HG02981 (cell line): ENCODE data around the gene MARS1.
"Not testable (repeated sequence)": the region's sequence is repeated elsewhere in the genome, so short reads cannot be mapped to it uniquely, and the experiment has no call there.

Experiments used
- ATAC-seq: cut with Tn5 transposase; IDR thresholded peaks from one replicate; pipeline ENCODE4 v1.9.1; 2021; ENCODE audit warnings: mild to moderate bottlenecking, moderate library complexity; ENCODE audit not compliant: unreplicated experiment

The MARS1 gene

DNA sequence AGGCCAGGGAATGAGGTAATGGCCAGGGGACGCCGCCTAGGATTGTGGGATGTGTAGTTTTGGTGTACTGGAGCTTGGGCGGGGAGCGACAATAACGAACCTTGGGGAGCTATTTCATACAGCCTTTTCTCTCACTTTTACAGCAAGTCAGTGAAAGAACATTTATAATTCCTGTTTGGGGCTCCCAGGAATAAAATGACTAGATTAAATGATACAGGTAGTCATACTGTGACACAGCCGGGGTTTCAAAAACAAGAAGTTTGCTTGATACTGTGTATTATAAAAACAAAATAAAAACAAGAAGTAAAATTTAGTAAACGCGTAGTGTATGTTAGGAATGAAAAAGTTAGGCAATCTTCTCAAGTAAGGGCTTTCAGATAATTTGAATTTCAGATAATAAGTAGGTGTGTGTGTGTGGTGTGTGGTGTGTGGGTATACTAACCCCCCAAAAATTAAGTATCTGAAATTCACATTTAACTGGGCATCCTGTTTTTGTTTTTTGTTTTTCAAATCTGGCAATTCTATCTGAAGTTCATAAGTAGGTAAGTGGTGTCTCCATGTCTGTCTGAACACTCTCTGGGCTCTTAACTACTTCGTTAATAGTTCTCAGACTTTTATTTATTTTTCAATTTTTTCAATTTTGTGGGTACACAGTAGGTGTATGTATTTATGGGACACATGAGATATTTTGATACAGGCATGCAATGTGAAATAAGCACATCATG, 59.6 kb downstream of the MARS1 start:
- no peak for ATAC-seq

- no peak for ATAC-seq
Observed at GRCh38 chr12:57548013-57548315, 60.1 kb downstream of the MARS1 start.

DNA sequence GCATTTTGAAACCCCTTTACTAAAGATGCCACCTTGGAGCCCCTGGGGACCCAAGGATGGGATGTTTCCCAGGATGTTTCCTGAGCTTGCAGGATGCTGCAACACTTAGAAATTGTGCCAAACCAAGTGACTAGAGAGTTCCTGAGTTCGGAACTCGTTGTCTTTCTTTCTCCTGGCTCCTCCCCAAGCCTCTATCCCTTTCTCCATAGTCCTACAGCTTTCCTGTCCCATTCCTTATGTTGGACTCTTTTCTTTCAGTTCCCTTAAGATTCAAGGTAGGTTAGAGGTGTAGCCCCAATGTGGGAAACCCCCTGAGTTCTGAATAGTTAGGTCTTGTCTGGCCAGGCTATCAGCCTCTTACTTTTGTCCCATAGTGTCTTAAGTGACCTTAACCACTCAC, 60.6 kb downstream of the MARS1 start:
- no peak for ATAC-seq

- no peak for ATAC-seq
Observed at GRCh38 chr12:57549203-57549908, 61.5 kb downstream of the MARS1 start.

- ATAC-seq: no peak
Observed at GRCh38 chr12:57549909-57550640, 62.2 kb downstream of the MARS1 start, which contains the start of gene KIF5A. Gene KIF5A, plus strand, starts transcription at chr12:57550044. Its CDS starts 228 bp downstream, at chr12:57550272.

DNA sequence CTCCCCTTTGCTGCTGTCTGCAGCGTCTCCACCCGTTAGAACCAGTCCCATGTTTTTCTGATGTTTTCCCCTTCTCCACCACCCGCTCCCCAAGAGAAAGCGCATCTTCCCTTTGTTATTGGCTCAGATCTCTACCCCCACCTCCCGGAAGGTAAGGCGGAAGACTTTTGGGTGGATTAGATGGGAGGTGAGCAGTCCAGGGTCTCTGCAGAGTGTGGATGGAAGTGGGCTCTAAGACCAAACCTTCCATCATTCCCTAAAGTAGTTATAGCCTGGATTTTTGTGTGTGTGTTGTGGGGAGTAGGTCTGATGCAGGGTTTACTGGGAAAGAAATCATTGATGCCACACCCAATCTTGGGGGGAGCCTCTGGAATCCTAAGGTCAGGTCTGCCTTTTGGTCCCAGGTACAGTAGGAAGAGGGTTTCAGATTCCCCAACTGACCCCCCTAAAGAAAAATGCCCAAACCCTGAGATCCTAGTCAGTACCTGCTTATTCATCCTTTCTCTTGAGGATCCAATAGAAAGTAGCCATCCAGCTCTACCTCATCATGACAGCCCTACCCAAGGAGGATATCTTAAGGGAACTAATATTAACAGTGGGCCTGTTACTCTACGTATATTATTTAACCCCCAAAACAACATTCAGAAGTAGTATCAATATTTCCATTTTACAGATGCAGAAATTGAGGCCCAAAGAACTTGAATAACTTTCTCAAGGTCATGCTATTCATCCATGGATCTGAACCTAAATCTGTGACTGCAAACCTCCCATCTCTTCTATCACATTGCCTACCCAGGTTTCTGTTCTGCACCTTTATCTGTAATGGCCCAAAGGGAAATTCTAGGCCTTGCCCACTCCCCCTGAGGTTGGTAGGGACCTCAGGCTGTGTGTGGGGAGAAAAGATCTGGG, 63.0 kb downstream of the MARS1 start:
- no peak for ATAC-seq

- ATAC-seq: no peak
Observed at GRCh38 chr12:57551637-57552305, 63.9 kb downstream of the MARS1 start.

DNA sequence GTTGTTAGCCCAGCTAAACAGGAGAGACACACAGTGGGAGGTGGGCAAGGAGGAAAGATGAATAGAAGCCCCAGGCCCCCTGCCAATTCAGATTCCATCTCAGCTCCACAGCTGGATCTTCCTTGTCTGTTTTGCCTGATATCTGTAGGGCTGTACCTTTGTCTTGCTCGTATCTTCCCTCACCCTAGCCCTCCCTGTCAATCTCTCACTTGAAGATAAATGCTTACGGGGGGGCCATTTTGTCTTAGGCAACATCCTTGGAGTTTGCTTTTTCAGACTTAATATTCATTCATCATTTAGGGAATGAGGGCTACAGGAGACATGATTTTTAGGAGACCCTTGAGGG, 64.4 kb downstream of the MARS1 start:
- no peak for ATAC-seq

GRCh38 chr12:57552835-57553313, 65.0 kb downstream of the MARS1 start:
- no peak for ATAC-seq

- ATAC-seq: no peak
Observed at GRCh38 chr12:57553343-57554202, 65.7 kb downstream of the MARS1 start.

GRCh38 chr12:57554453-57554852, 66.6 kb downstream of the MARS1 start:
- no peak for ATAC-seq

DNA sequence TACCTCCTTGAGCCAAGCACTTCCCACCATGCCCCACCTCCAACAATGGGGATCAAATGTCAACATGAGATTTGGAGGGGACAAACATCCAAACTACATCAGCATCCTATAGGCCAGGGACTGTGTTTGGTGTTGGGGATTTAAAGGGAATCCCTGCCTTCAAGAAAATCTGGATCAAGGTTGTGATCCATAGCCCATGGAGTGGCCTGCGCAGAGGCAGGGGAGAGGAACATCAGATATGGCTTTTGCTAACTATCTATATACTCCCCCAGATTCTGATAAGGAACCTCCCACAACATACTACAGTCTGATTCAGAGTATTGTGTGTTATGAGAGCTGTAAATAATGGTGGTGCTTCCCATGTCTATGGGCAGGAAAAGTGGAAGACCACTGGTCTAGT, 67.0 kb downstream of the MARS1 start:
- no peak for ATAC-seq

DNA sequence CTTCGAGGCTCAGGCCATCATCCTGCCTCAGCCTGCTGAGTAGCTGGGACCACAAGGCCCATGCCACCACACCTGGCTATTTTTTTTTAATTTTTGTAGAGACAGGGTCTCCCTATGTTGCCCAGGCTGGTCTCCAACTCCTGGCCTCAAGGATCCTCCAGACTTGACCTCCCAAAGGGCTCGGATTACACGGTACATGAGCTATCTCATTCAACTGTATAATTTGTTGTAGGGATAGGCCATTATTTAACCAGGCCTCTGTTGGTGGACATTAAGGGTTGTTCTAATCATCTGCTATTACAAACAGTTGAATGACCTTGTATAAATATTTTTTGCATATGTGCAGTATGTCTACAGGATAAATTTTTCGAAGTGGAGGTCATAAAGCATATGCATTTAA, 71.0 kb downstream of the MARS1 start:
- no peak for ATAC-seq

- no peak for ATAC-seq
Observed at GRCh38 chr12:57560516-57560915, 72.6 kb downstream of the MARS1 start.

- ATAC-seq: not testable (repeated sequence)
Observed at GRCh38 chr12:57561117-57561516, 73.2 kb downstream of the MARS1 start.

DNA sequence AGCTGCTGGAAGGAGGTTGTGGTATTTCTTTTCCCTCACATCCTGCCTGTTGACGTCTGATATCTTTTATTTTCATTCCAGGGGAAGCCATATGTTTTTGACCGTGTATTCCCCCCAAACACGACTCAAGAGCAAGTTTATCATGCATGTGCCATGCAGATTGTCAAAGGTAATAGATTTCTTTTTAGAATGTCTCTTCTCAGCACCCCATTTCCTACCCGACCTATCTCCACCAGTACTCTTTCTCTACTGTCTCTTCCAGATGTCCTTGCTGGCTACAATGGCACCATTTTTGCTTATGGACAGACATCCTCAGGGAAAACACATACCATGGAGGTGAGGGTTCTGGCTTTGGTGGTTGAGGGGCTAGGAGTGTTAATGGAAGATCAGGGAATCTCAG, 75.5 kb downstream of the MARS1 start:
- no peak for ATAC-seq

DNA sequence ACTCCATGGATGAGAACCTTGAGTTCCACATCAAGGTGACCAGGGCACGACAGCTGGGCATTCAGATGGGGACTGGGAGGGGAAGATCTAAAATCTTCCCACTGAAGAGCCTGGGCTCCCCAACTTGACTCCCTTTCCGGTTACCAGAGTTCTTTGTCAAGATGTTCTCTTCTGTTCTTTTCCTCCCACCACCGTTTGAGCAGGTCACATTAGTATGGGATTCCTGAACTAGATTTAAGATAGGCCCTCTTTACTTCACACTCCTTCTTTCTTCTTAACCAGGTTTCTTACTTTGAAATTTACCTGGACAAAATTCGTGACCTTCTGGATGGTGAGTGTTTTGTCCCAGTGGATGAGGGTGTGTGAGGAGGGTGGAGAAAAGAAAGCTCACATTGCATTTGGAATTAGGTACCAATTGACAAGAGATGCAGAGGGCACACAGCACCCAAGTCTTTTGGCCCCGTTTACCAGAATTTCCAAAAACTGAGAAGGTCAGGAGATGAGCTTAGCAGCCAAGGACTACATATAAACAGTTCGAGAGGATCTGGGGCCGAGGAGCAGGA, 76.4 kb downstream of the MARS1 start:
- ATAC-seq: no peak
